SU-DHL-6 (cell line): ENCODE data around the gene HOXC5.
"Not testable (repeated sequence)": the region's sequence is repeated elsewhere in the genome, so short reads cannot be mapped to it uniquely, and the experiment has no call there.

ENCODE experiments used
- EZH2phosphoT487 ChIP-seq: fragments of 200-600 bp; sonication (generic), shearing (Covaris generic); conservative IDR thresholded peaks from 2 replicates; pipeline ENCODE4 v1.6.1; 2018; ENCODE audit warnings: mild to moderate bottlenecking, antibody characterized with exemption, low read length, moderate library complexity, mixed read lengths
- TF ChIP-seq, protein P1 (sequence below): fragments of 200-600 bp; sonication (generic); IDR thresholded peaks from one replicate; pipeline ENCODE4 v1.5.1; 2017; ENCODE audit warnings: antibody characterized with exemption, mild to moderate bottlenecking, low read length, moderate library complexity; ENCODE audit not compliant: insufficient read depth, poor library complexity, severe bottlenecking

DNA sequence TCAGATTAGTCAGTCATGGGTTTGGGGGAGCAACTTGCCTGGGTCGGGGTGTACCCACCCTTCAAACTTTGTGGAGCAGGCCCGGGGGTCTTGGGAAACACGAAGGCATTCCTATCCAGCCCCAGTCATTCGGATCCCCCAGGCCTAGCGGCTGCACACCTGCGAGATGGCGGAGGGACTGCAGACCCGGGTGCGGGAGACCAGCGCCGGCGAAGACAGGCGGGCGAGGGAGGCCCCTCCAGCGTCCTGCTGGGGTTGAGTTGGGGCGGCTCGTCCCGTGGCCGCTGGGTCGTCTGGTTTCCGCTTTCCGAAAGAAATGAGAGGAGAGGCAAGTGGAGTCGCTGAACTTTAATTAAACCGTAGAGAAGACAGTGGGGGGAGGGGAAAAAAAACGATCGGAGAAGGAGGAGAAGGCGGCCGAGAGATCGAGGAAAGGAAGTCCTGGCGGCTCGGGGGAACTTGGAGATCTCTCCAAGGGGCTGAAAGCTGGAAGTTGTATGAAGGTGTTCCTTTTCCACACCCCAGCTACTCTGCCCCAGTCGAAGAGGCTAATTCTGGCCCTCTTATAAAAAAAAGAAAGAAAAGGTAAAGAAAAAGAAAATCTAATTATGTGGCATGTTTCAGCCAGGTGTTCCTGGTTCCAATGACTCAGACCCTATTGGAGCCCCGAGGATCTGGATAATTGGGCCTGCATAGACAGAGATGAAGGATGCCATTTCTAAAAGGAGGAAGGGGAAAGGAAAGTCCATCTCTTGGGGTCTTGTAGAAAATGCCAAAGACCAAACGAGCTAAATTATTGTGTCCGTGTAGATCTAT lies 48.9 kb downstream of the HOXC5 start:
- TF ChIP-seq, protein P1, sequence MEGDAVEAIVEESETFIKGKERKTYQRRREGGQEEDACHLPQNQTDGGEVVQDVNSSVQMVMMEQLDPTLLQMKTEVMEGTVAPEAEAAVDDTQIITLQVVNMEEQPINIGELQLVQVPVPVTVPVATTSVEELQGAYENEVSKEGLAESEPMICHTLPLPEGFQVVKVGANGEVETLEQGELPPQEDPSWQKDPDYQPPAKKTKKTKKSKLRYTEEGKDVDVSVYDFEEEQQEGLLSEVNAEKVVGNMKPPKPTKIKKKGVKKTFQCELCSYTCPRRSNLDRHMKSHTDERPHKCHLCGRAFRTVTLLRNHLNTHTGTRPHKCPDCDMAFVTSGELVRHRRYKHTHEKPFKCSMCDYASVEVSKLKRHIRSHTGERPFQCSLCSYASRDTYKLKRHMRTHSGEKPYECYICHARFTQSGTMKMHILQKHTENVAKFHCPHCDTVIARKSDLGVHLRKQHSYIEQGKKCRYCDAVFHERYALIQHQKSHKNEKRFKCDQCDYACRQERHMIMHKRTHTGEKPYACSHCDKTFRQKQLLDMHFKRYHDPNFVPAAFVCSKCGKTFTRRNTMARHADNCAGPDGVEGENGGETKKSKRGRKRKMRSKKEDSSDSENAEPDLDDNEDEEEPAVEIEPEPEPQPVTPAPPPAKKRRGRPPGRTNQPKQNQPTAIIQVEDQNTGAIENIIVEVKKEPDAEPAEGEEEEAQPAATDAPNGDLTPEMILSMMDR, result not testable (repeated sequence)
- TF ChIP-seq EZH2phosphoT487, result not testable (repeated sequence)
